Activated T-helper 1 cell treated with anti-CD3 and anti-CD28 coated beads, Interleukin-2, amount 50 U/mL, for 16 hours (primary cell): ENCODE results near the gene ODF2.
"Not testable (repeated sequence)": the region's sequence is repeated elsewhere in the genome, so short reads cannot be mapped to it uniquely, and the experiment has no call there.

Experiments used
- DNase-seq, 2 donors: peaks; one replicate each; pipeline ENCODE4 v3.0.0-alpha.2; 2020; ENCODE audit warnings: low read depth in 1 of 2, low spot score in 1 of 2

The ODF2 gene

DNA sequence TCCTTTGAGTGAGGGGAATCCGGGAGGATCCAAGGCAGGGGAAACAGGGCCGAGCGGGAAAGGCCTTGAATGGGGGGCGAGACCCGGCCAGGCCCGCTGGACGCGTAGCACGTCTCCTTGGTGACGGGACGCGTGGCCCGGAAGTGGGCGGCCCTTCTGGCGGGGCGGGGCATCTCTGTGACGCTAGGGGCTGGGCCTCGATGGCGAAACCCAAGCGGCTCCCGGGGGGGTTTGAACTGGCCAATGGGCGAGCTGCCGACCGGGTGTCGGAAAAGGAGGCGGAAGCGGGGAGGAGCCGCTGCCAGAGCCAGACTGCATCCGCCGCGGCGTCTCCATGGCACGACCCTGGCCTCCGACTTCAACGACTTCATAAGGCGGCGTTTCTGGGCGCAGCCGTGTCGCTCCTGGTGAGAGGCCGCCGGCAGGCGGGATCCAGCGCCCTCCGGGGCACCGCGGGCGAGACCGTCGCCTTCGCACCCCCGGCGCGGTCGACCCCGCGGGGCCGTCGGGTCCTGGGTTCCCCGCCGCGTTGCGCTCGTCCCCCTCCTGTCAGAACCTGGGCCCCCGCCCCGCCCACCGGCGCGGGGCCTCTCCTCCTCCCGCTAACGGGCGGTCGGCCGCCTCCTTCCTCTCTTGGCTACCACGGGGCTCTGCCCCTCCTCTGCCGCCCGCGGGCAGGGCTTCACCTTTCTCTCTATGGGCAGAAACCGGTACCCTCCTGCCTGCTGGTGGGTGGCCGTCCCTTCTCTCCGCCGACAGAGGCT lies at the start of gene ODF2:
ODF2 (plus strand) TSS at position 158 of the 764 bp plus-strand sequence; CDS start at position 244, 86 bp downstream.
- DNase-seq, result peak; percentile 97 to 98

DNA sequence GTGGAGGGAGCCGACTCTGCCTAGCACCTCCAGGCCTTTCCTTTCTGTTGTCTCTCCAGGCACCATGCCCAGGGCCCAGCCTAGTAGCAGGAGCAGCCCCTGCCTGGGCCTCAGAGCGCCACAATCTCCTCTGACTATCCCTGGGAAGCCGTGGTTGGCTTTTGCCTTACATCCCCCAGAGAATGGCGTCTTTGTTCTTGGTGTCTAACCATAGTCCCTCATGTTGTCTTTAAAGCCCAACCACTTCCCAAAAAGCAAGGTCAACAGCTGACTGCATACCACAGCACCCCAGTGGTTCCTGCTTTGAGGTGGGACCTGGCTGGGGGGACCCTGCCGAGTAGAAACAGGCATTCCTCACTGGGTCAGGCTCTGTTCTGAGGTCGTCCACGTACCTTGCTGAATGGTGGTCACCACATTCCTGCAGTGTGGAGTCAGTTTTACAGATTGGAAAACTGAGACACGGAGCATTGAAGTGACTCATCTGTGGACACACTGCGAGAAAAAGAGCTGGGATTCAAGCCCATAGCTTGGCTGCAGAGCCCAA lies 48.9 kb upstream of the ODF2 start:
- DNase-seq, result no peak

GRCh38 chr9:128408963-128409431 lies 46.8 kb upstream of the ODF2 start:
- no peak for DNase-seq

GRCh38 chr9:128409450-128409849 lies 46.4 kb upstream of the ODF2 start:
- DNase-seq, result no peak

DNA sequence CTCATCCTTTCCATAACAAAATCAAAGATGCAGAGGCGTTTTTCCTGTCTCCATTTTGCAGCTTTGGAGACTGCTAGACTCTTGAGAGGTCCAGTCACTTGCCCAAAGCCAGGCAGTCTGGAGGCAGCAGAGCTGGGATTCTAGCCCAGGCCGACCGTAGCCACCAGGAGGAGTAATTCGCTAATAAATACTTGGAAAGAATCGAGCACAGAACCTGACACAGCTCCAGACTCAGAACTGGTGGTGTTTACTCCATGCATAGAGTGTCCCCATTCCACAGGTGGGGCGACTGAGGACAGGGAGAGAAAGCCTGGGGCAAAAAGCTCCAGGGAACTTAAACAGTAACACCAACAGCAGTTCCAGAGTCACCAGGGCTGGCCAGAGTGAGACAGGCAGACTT lies 45.8 kb upstream of the ODF2 start:
- no peak for DNase-seq

GRCh38 chr9:128411364-128412119 lies 44.3 kb upstream of the ODF2 start:
- no peak for DNase-seq

- DNase-seq, result no peak
Measured at GRCh38 chr9:128412120-128412790, 43.6 kb upstream of the ODF2 start.

DNA sequence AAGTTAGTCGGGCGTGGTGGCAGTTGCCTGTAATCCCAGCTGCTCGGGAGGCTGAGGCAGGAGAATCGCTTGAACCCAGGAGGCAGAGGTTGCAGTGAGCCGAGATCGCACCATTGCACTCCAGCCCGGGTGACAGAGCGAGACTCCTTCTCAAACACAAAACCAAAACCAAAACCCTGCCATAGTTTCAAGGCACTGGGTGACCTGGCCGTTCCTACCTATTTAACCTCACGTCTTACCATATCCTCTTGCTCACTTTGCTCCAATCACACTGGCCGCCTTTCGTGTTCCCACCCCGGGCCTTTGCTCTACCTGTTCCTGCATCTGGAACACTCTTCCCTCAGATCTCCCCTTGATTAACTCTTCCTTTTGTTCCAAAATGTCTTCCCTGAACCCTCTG lies 42.1 kb upstream of the ODF2 start:
- not testable (repeated sequence) for DNase-seq

DNA sequence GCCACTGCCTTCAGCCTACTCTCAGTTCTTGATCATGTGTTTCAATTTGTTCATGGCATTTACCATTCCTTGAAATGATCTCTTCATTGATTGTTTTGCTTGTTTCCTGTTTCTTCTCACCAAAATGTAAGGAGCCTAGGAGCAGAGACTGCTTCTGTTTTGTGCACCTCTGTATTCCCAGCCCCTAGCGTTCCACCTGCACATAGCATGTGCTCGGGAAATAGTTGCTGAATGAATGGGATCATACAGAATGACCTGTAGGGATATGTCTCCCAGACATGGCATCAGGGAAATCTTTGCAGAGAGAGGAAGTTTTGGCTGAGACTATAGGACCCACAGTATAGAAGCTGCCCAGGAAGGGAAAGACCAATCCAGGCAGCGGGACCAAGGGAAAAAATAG lies 41.3 kb upstream of the ODF2 start:
- DNase-seq, result no peak

DNA sequence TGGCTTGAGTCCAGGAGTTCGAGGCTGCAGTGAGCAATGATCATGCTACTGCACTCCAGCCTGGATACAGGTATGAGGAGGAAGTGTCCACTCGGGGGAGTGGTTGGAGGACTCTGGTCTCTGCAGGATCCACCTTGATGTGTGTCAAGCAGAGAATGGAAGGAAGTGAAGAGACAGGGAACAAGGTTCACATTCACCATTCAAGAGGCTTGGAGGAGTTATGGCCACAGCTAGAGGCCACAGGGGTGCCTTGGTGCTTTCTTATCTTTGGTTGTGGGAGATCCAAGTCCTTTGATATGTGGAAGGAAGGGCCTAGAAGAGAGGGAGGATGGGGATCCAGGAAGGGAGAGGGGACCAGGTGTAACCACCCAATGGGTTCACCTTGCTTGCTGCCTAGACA lies 40.5 kb upstream of the ODF2 start:
- DNase-seq, result no peak

DNA sequence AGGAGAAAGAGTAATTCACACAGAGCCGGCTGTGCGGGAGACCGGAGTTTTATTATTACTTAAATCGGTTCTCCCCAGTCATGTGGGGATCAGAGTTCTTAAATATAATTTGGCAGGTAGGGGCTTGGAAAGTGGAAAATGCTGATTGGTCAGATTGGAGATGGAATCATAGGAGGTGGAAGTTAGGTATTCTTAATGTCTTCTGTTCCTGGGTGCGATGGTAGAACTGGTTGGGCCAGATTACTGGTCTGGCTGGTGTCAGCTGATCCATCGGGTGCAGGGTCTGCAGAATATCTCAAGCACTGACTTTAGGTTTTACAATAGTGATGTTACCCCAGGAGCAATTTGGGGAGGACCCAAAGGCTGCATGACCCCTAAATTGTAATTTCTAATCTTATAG lies 39.8 kb upstream of the ODF2 start:
- DNase-seq, result no peak

GRCh38 chr9:128416432-128417019 lies 39.3 kb upstream of the ODF2 start:
- no peak for DNase-seq

DNA sequence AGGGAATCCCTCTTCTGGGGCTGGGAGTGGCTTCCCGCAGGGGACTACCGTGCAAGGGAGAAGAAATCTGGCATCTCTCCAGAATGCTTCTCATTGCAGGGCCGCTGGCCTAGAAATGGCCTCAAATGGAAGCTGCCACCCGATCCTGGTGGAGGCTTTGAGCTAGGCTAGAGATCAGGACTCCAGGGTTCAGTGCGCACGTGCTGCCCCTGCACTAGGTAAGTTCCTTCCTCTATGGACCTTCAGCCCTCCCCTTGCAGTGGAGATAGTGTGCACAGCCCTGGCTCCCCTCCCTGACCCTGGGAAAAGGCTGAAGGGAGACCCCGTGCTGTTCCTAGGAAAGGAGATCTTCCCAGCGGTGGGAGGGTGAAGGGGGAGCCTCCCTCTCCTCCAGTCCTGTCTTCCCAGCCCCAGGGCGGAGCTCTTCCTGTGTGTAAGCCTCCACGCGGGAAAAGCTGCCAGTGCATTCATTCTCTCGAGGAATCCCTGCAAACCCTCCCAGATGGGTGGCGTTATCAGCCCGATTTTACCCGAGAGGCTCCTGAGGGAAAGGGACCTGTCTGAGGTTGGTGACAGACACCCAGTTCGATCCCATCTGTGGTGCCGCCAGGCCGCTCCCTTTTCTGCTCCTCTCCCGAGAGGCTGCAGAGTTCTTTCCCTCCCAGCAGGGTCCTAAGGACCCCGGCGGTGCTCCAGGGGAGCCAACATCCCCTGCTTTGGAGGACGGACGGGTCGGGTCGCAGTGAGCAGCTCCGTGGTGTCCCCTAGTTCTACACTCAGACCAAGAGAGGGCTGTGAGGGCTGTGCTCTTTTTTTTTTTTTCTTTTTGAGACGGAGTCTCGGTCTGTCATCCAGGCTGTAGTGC lies 36.5 kb upstream of the ODF2 start:
- DNase-seq, result no peak

- peak; percentile 27 to 51 for DNase-seq
Measured at GRCh38 chr9:128420060-128420650, 35.7 kb upstream of the ODF2 start.

GRCh38 chr9:128420651-128421481 lies 34.9 kb upstream of the ODF2 start, which contains the start of gene CERCAM:
Gene CERCAM, plus strand, starts transcription at chr9:128420857. Its CDS starts 21 bp downstream, at chr9:128420878.
- peak in 1 of 2 donors; percentile 26 for DNase-seq

- DNase-seq, result no peak
Measured at GRCh38 chr9:128421482-128421996, 34.3 kb upstream of the ODF2 start.

GRCh38 chr9:128422022-128422782 lies 33.6 kb upstream of the ODF2 start:
- not testable (repeated sequence) for DNase-seq

GRCh38 chr9:128422783-128423150 lies 33.0 kb upstream of the ODF2 start:
- no peak for DNase-seq
